ENCODE measurements around the gene KANK2. TPM values are rescaled to one million over a fixed set of nuclear protein-coding genes. Genes with fewer than 3 reads are reported as not detected.

The KANK2 gene
- total RNA-seq, 1 donor = 1.4 TPM

DNA sequence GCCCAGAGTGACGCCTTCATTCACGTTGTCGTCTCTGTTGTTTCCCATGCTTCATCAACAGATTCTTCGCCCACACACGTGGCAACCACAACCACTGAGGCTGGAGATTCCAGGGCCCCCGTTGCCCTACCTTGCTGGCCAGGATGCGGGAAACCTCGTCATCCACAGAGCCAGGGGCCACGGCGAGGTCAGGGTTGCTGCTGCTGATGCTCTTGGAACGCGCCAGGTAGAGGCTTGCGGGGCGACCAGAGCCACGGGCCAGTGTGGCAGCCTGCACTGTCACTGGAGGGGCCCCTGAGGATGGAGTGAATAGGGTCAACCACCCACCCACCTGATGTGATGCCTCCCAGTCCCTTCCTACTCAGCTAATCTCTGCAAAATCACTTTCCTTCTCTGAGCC is 35.7 kb upstream of the KANK2 start:
- no peak overlapping the region for H3K4me3 ChIP-seq (ENCODE audit: low read length)
- no peaks in the 10 kb centered on the region for H3K9me3 ChIP-seq (ENCODE audit: low read depth, low read length)
- no peaks in the 10 kb centered on the region for H3K27me3 ChIP-seq (ENCODE audit: insufficient read depth, low read length)
- no peaks in the 10 kb centered on the region for H3K4me1 ChIP-seq (ENCODE audit: insufficient read depth, low read length)

- Histone ChIP-seq H3K4me3 (ENCODE audit: low read length) (no peak overlapping the region), H3K4me1 (ENCODE audit: insufficient read depth, low read length) (no peaks in the 10 kb centered on the region), H3K9me3 (ENCODE audit: low read depth, low read length) (no peaks in the 10 kb centered on the region), H3K27me3 (ENCODE audit: insufficient read depth, low read length) (no peaks in the 10 kb centered on the region)
These were observed 35.2 kb upstream of the KANK2 start for GRCh38 chr19:11232555-11232954.

GRCh38 chr19:11230621-11231386 is 33.5 kb upstream of the KANK2 start:
- H3K27me3 ChIP-seq (ENCODE audit: insufficient read depth, low read length) = no peaks in the 10 kb centered on the region
- H3K9me3 ChIP-seq (ENCODE audit: low read depth, low read length) = no peaks in the 10 kb centered on the region
- H3K4me1 ChIP-seq (ENCODE audit: insufficient read depth, low read length) = no peaks in the 10 kb centered on the region
- H3K4me3 ChIP-seq (ENCODE audit: low read length) = no peak overlapping the region

- Histone ChIP-seq H3K4me1 (ENCODE audit: insufficient read depth, low read length) (no peaks in the 10 kb centered on the region), H3K9me3 (ENCODE audit: low read depth, low read length) (no peaks in the 10 kb centered on the region), H3K27me3 (ENCODE audit: insufficient read depth, low read length) (no peaks in the 10 kb centered on the region), H3K4me3 (ENCODE audit: low read length) (no peak overlapping the region)
These were observed 30.0 kb upstream of the KANK2 start for GRCh38 chr19:11227195-11227886.

DNA sequence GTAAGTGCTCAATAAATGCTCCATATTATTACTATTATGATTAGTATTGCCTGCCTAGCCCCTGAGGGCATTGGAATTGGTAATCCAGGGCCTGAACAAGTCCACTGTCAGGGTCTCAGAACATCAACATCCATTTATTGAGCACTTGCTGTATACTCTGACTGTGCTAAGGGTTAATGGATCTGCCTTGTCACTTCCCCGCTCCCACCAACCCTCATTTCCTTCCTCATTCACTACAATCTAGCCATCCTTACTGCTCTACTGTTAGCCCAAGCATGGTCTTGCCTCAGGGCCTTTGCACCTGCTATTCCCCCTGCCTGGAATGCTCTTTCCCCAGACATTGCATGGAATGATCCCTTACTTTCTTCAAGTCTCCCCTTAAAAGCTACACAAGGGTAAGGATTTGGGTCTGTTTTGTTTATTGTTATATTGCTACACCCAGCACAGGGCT is 29.4 kb upstream of the KANK2 start:
- H3K4me3 ChIP-seq (ENCODE audit: low read length) = no peak overlapping the region
- H3K4me1 ChIP-seq (ENCODE audit: insufficient read depth, low read length) = no peaks in the 10 kb centered on the region
- no peaks in the 10 kb centered on the region for H3K27me3 ChIP-seq (ENCODE audit: insufficient read depth, low read length)
- H3K9me3 ChIP-seq (ENCODE audit: low read depth, low read length) = no peaks in the 10 kb centered on the region

DNA sequence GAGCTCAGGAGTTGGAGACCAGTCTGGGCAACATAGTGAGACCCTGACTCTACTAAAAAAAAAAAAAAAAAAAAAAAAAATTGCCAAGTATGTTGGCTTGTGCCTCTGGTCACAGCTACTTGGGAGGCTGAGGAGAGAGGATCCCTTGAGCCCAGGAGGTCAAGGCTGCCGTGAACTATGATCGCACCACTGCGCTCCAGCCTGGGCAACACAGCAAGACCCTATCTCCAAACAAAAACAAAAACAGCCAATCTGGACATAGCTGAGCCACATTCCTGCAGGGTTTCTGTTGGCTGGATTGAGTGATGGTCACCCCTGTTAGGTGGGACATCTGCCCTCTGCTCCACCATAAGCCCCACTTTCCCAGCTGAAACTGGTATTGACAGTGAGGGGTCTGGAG is 28.5 kb upstream of the KANK2 start:
- H3K4me3 ChIP-seq (ENCODE audit: low read length) = no peak overlapping the region
- H3K4me1 ChIP-seq (ENCODE audit: insufficient read depth, low read length) = no peaks in the 10 kb centered on the region
- no peaks in the 10 kb centered on the region for H3K27me3 ChIP-seq (ENCODE audit: insufficient read depth, low read length)
- no peaks in the 10 kb centered on the region for H3K9me3 ChIP-seq (ENCODE audit: low read depth, low read length)

- H3K27me3 ChIP-seq (ENCODE audit: insufficient read depth, low read length) = no peaks in the 10 kb centered on the region
- H3K9me3 ChIP-seq (ENCODE audit: low read depth, low read length) = no peaks in the 10 kb centered on the region
- no peaks in the 10 kb centered on the region for H3K4me1 ChIP-seq (ENCODE audit: insufficient read depth, low read length)
- H3K4me3 ChIP-seq (ENCODE audit: low read length) = no peak overlapping the region
These were observed 27.8 kb upstream of the KANK2 start for GRCh38 chr19:11225172-11225571.

DNA sequence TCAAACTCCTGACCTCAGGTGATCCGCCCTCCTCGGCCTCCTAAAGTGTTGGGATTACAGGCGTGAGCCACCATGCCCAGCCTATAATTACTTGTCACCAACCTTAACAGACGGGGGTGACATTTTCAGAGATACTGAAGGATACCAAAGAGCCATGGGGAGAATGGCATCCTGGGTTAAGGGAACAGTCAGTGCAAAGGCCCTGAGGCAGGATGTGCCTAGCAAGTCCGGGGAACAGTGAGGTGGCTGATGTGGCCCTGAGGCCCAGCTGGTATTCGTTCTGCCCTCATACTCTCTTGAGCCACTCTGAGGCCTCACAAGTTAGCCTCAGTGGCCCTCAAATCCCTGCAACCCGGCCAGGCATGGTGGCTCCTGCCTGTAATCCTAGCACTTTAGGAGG is 27.1 kb upstream of the KANK2 start:
- no peaks in the 10 kb centered on the region for H3K27me3 ChIP-seq (ENCODE audit: insufficient read depth, low read length)
- H3K4me3 ChIP-seq (ENCODE audit: low read length) = no peak overlapping the region
- no peaks in the 10 kb centered on the region for H3K9me3 ChIP-seq (ENCODE audit: low read depth, low read length)
- no peaks in the 10 kb centered on the region for H3K4me1 ChIP-seq (ENCODE audit: insufficient read depth, low read length)

DNA sequence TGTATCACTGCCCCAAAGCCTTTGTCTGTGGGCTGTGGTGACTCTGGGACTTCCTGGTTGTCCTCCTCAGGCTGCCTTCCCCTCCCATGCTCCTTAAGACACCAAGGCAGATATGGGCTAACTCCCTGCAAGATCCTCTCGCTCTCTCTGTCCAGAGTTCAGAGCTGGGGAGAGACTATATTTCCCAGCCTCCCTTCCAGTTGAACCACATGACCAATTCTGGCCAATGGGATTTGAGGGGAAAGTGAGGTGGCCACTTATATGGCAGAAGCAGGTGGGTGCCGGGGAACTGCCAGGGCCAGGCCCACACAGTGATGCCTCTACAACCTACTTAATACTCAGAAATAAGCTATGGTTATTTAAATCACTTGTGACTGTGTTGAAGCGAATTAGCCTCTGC is 25.9 kb upstream of the KANK2 start:
- Histone ChIP-seq H3K27me3 (ENCODE audit: insufficient read depth, low read length) (no peaks in the 10 kb centered on the region), H3K4me1 (ENCODE audit: insufficient read depth, low read length) (no peaks in the 10 kb centered on the region), H3K9me3 (ENCODE audit: low read depth, low read length) (no peaks in the 10 kb centered on the region), H3K4me3 (ENCODE audit: low read length) (no peak overlapping the region)

DNA sequence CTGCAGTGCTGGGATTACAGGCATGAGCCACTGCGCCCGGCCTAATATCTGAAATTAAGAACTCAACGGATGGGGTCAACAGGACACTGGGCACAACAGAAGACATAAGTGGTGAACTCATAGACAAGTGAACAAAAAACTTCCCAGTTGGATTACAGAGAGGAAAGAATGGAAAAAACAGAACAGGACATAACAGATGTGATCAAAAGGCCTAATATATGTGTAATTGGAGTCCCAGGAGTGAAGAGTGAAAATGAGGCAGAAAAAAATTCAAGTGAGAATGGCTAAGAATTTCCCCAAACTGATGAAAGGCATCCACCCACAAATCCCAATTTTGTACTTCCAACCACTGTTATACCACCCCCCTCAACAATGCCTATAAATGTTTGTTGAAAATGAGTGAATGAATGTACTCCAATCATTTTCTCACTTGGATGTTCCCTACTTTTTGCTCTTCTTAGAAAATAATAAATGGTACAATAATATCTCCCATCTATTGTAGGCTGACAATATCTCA is 23.8 kb upstream of the KANK2 start:
- no peaks in the 10 kb centered on the region for H3K27me3 ChIP-seq (ENCODE audit: insufficient read depth, low read length)
- H3K4me1 ChIP-seq (ENCODE audit: insufficient read depth, low read length) = no peaks in the 10 kb centered on the region
- H3K9me3 ChIP-seq (ENCODE audit: low read depth, low read length) = no peaks in the 10 kb centered on the region
- H3K4me3 ChIP-seq (ENCODE audit: low read length) = no peak overlapping the region

DNA sequence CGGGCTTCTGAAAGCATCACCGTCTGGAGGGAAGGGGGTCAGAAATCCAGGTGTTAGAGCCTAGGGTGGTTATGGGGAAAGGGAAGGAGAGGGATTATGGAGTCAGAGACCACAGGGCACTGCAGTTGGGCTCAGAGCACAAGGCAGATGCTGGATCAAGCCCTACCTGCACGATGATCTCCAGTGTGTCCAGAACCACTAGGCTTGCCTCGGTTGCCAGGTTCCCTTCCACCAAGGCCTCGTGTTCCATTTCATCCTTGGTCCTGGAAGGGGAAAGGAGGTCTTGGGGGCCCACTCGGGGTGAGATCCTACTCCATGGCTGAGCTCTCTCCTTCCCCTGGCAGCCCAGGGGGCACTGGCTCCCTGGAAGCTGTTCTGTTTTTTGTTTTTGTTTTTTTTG is 17.0 kb upstream of the KANK2 start:
- H3K9me3 ChIP-seq (ENCODE audit: low read depth, low read length) = no peaks in the 10 kb centered on the region
- no peaks in the 10 kb centered on the region for H3K27me3 ChIP-seq (ENCODE audit: insufficient read depth, low read length)
- no peaks in the 10 kb centered on the region for H3K4me1 ChIP-seq (ENCODE audit: insufficient read depth, low read length)
- no peak overlapping the region for H3K4me3 ChIP-seq (ENCODE audit: low read length)

DNA sequence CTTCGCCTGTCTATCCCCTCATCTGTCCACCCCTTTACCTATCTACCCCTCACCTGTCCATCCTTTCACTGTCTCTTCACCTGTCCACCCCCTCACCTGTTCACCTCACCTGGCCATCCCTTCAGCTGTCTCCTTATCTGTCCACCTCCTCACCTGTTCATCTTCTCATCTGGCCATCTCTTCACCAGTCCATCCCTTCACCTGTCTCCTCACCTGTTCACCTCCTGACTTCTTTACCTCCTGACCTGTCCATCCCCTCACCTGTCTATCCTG is 13.2 kb upstream of the KANK2 start:
- H3K4me1 ChIP-seq (ENCODE audit: insufficient read depth, low read length) = no peaks in the 10 kb centered on the region
- no peak overlapping the region for H3K4me3 ChIP-seq (ENCODE audit: low read length)
- H3K27me3 ChIP-seq (ENCODE audit: insufficient read depth, low read length) = no peaks in the 10 kb centered on the region
- no peaks in the 10 kb centered on the region for H3K9me3 ChIP-seq (ENCODE audit: low read depth, low read length)

DNA sequence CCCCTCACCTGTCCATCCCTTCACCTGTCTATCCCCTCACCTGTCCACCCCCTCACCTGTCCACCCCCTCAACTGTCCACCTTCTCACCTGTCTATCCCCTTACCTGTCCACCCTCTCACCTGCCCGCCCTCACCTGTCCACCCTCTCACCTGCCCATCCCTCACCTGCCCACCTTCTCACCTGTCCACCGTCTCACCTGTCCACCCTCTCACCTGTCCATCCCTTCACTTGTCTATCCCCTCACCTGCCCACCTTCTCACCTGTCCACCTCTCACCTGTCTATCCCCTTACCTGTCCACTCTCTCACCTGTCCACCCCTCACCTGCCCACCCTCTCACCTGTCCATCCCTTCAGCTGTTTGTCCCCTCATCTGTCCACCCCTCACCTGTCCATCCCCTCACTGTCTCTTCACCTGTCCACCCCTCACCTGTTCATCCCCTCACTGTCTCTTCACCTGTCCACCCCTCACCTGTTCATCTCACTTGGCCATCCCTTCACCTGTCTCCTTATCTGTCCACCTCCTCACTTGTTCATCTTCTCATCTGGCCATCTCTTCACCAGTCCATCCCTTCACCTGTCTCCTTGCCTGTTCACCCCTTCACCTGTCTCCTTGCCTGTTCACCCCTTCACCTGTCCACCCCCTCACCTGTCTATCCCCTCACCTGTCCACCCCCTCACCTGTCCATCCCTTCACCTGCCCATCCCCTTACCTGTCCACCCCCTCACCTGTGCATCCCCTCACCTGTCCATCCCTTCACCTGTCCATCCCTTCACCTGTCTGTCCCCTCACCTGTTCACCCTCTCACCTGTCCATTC is 12.7 kb upstream of the KANK2 start:
- Histone ChIP-seq H3K4me3 (ENCODE audit: low read length) (no peak overlapping the region), H3K4me1 (ENCODE audit: insufficient read depth, low read length) (no peaks in the 10 kb centered on the region), H3K9me3 (ENCODE audit: low read depth, low read length) (no peaks in the 10 kb centered on the region), H3K27me3 (ENCODE audit: insufficient read depth, low read length) (no peaks in the 10 kb centered on the region)

DNA sequence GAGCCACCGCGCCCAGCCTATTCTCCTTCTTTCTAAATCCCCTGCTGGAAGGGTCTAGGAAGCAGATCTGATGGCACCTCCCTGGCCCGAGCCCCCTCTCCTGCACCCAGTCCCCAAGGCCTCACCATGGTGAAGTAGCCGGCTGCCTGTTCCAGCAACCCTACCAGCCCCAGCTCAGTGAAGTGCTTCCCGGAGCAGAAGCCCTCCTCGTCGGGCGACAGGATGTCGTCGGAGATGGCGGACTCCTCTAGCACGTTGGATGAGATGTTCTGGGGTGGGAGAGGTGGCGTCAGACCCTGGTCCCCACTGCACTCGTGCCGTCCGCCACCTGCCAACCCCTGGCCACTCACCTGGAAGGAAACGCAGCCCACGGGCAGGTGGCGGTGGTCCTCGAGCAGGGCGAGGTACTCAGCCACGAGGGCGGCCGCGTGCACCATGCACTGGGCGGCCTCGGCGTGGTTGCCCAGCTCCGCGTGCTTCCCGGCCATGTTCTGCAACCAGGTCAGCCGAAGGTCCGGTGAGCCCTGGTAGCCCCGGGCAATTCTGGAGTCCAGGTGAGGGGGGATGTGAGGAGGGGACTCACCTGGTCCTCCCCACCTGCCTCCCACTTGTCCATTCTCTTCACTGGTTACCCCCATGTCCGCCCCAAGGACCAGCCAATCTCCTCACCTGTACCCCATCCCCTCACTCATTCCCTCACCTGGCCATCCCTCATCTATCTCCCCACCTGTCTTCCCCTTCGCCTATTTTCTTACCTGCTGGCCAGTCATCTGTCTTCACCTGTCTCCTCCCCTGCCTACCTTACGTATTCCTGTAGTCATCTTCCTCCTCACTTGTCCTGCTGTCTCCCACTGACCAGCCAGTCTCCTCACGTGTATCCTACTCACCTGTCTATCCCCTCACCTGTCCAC is 11.5 kb upstream of the KANK2 start:
- Histone ChIP-seq H3K9me3 (ENCODE audit: low read depth, low read length) (no peaks in the 10 kb centered on the region), H3K4me3 (ENCODE audit: low read length) (no peak overlapping the region), H3K4me1 (ENCODE audit: insufficient read depth, low read length) (no peaks in the 10 kb centered on the region), H3K27me3 (ENCODE audit: insufficient read depth, low read length) (no peaks in the 10 kb centered on the region)

Data from mononuclear cell (primary cell).